Measurements from ENCODE around the gene NECAP2.

Gene NECAP2

GRCh38 chr1:16397120-16397519 is 43.4 kb upstream of the NECAP2 start:
- no peak overlapping the region for H3K9ac ChIP-seq (ENCODE audit: low read length)
- no peak overlapping the region for H3K4me2 ChIP-seq (ENCODE audit: low read depth, low read length, poor library complexity, severe bottlenecking)
- H3K36me3 ChIP-seq (ENCODE audit: low read length): peaks cover 8% of the 10 kb centered on the region; the same call in 1 of the 2 replicates

GRCh38 chr1:16398371-16398953 is 42.1 kb upstream of the NECAP2 start:
- Histone ChIP-seq H4K20me1 (ENCODE audit: low read depth, low read length) (peaks cover 8% of the 10 kb centered on the region; the same call in 1 of the 2 replicates), H3K4me2 (ENCODE audit: low read depth, low read length, poor library complexity, severe bottlenecking) (no peak overlapping the region), H3K27ac (ENCODE audit: low read depth, low read length) (no peak overlapping the region), H3K9me3 (ENCODE audit: insufficient read depth, low read length) (no peaks in the 10 kb centered on the region), H2AFZ (ENCODE audit: low read depth, low read length, severe bottlenecking) (no peak overlapping the region), H3K9me2 (replicated peaks; ENCODE audit: insufficient read depth, low read length) (no peaks in the 10 kb centered on the region), H3K27me3 (ENCODE audit: low read length) (no peaks in the 10 kb centered on the region), H3F3A (ENCODE audit: insufficient read depth) (no peaks in the 10 kb centered on the region), H3K79me2 (ENCODE audit: insufficient read depth, low read length) (peaks cover 2% of the 10 kb centered on the region; the same call in 1 of the 2 replicates), H3K4me3 (ENCODE audit: insufficient read depth, low read length, poor library complexity, severe bottlenecking) (no peak overlapping the region), H3K9ac (ENCODE audit: low read length) (no peak overlapping the region), H3K36me3 (ENCODE audit: low read length) (peaks cover 8% of the 10 kb centered on the region; the same call in 1 of the 2 replicates)
- no peak for TF ChIP-seq EZH2phosphoT487 (conservative IDR thresholded peaks at IDR 0.05; ENCODE audit: low read length)
- no peak for TF ChIP-seq CTCF (IDR thresholded peaks at IDR 0.05; ENCODE audit: insufficient read depth, low read length, poor library complexity, severe bottlenecking)

More at GRCh38 chr1:16397120-16397519, 43.4 kb upstream of the NECAP2 start:
- Histone ChIP-seq H4K20me1 (ENCODE audit: low read depth, low read length) (peaks cover 13% of the 10 kb centered on the region; the same call in 1 of the 2 replicates), H3K27ac (ENCODE audit: low read depth, low read length) (no peak overlapping the region), H3K79me2 (ENCODE audit: insufficient read depth, low read length) (peaks cover 15% of the 10 kb centered on the region), H2AFZ (ENCODE audit: low read depth, low read length, severe bottlenecking) (no peak overlapping the region), H3K27me3 (ENCODE audit: low read length) (no peaks in the 10 kb centered on the region), H3K9me3 (ENCODE audit: insufficient read depth, low read length) (no peaks in the 10 kb centered on the region), H3F3A (ENCODE audit: insufficient read depth) (no peaks in the 10 kb centered on the region), H3K4me3 (ENCODE audit: insufficient read depth, low read length, poor library complexity, severe bottlenecking) (no peak overlapping the region), H3K9me2 (replicated peaks; ENCODE audit: insufficient read depth, low read length) (no peaks in the 10 kb centered on the region)
- no peak for TF ChIP-seq EZH2phosphoT487 (conservative IDR thresholded peaks at IDR 0.05; ENCODE audit: low read length)
- no peak for TF ChIP-seq CTCF (IDR thresholded peaks at IDR 0.05; ENCODE audit: insufficient read depth, low read length, poor library complexity, severe bottlenecking)

GRCh38 chr1:16402742-16403141 is 37.8 kb upstream of the NECAP2 start:
- no peak overlapping the region for H3K9ac ChIP-seq (ENCODE audit: low read length)
- H2AFZ ChIP-seq (ENCODE audit: low read depth, low read length, severe bottlenecking): no peak overlapping the region
- no peaks in the 10 kb centered on the region for H3F3A ChIP-seq (ENCODE audit: insufficient read depth)
- no peaks in the 10 kb centered on the region; the same call in 1 of the 2 replicates for H4K20me1 ChIP-seq (ENCODE audit: low read depth, low read length)
- H3K9me2 ChIP-seq (replicated peaks; ENCODE audit: insufficient read depth, low read length): no peaks in the 10 kb centered on the region
- TF ChIP-seq CTCF (IDR thresholded peaks at IDR 0.05; ENCODE audit: insufficient read depth, low read length, poor library complexity, severe bottlenecking): no peak
- no peak for TF ChIP-seq EZH2phosphoT487 (conservative IDR thresholded peaks at IDR 0.05; ENCODE audit: low read length)
- no peaks in the 10 kb centered on the region for H3K9me3 ChIP-seq (ENCODE audit: insufficient read depth, low read length)
- H3K27ac ChIP-seq (ENCODE audit: low read depth, low read length): no peak overlapping the region
- H3K36me3 ChIP-seq (ENCODE audit: low read length): no peaks in the 10 kb centered on the region
- H3K4me2 ChIP-seq (ENCODE audit: low read depth, low read length, poor library complexity, severe bottlenecking): no peak overlapping the region
- no peaks in the 10 kb centered on the region for H3K27me3 ChIP-seq (ENCODE audit: low read length)
- H3K79me2 ChIP-seq (ENCODE audit: insufficient read depth, low read length): no peaks in the 10 kb centered on the region
- no peak overlapping the region for H3K4me3 ChIP-seq (ENCODE audit: insufficient read depth, low read length, poor library complexity, severe bottlenecking)

Measured in SU-DHL-6 (cell line).